Common myeloid progenitor, CD34-positive (primary cell): ENCODE results near the gene ODAD3.
"Not testable (repeated sequence)": the region's sequence is repeated elsewhere in the genome, so short reads cannot be mapped to it uniquely, and the experiment has no call there.

Experiments used
- CTCF ChIA-PET: fragments of 350-600 bp; sonication (Branson Sonifier 250); formaldehyde crosslinking; loops from one replicate; lab custom pipeline; 2021; ENCODE audit warnings: antibody characterized with exemption; lab: Charles Lee
- POLR2A ChIA-PET: fragments of 350-600 bp; sonication (Branson Sonifier 250); formaldehyde crosslinking; loops from one replicate; lab custom pipeline; 2021; ENCODE audit warnings: antibody characterized with exemption; lab: Charles Lee
- DNase-seq, 3 donors: peaks; one replicate each; pipeline versions ENCODE4 v3.0.0 to v3.0.0-alpha.2; 2013
- H3K27ac ChIP-seq, 2 experiments: 1 replicate in 1 of 2; 2 replicates in 1 of 2; pipeline ENCODE4 v1.7.0; 2013; ENCODE audit warnings: inconsistent platforms in 2 of 2, low read length in 2 of 2, mild to moderate bottlenecking in 2 of 2, low read depth in 1 of 2, moderate library complexity in 1 of 2; ENCODE audit not compliant: severe bottlenecking in 2 of 2, insufficient read depth in 1 of 2, poor library complexity in 1 of 2
- H3K27me3 ChIP-seq, 5 experiments: replicated peaks in 2 of 5; 1 replicate in 3 of 5; 2 replicates in 2 of 5; pipeline versions ENCODE4 v1.6.1 to v1.7.0; 2013; ENCODE audit warnings: low read length in 4 of 5, mild to moderate bottlenecking in 2 of 5, moderate library complexity in 2 of 5, inconsistent platforms in 1 of 5; ENCODE audit not compliant: insufficient read depth in 5 of 5, control insufficient read depth in 4 of 5
- H3K36me3 ChIP-seq, 4 experiments: 1 replicate in 2 of 4; 2 replicates in 2 of 4; pipeline versions ENCODE4 v1.6.1 to v1.7.0; 2013; ENCODE audit warnings: low read length in 3 of 4, control low read depth in 1 of 4, mild to moderate bottlenecking in 1 of 4; ENCODE audit not compliant: control insufficient read depth in 4 of 4, insufficient read depth in 4 of 4
- H3K4me1 ChIP-seq, 4 experiments: 1 replicate in 3 of 4; 2 replicates in 1 of 4; pipeline versions ENCODE4 v1.6.1 to v1.7.1; 2013; ENCODE audit warnings: low read length in 3 of 4, mild to moderate bottlenecking in 3 of 4, control low read depth in 1 of 4, inconsistent platforms in 1 of 4, moderate library complexity in 1 of 4; ENCODE audit not compliant: control insufficient read depth in 4 of 4, insufficient read depth in 4 of 4; ENCODE audit errors: control extremely low read depth in 1 of 4
- H3K4me3 ChIP-seq, 7 experiments: 1 replicate in 4 of 7; 2 replicates in 3 of 7; pipeline versions ENCODE4 v1.5.1 to v1.7.0; 2013; ENCODE audit warnings: mild to moderate bottlenecking in 7 of 7, low read length in 6 of 7, moderate library complexity in 6 of 7, inconsistent platforms in 2 of 7, low read depth in 2 of 7, control low read depth in 1 of 7; ENCODE audit not compliant: insufficient read depth in 4 of 7, control insufficient read depth in 1 of 7; ENCODE audit errors: extremely low read depth in 1 of 7
- H3K9me3 ChIP-seq, 5 experiments: 1 replicate in 4 of 5; 2 replicates in 1 of 5; pipeline versions ENCODE4 v1.6.1 to v1.7.1; 2013; ENCODE audit warnings: low read length in 4 of 5, mild to moderate bottlenecking in 2 of 5, inconsistent platforms in 1 of 5, low read depth in 1 of 5, moderate library complexity in 1 of 5; ENCODE audit not compliant: control insufficient read depth in 4 of 5, insufficient read depth in 2 of 5; ENCODE audit errors: control extremely low read depth in 1 of 5
- WGBS: methylation state at CpG from one replicate; pipeline ENCODE4 v1.1.5; 2013; ENCODE audit not compliant: insufficient coverage; 5-methylcytosine and 5-hydroxymethylcytosine counted together

The ODAD3 gene

DNA sequence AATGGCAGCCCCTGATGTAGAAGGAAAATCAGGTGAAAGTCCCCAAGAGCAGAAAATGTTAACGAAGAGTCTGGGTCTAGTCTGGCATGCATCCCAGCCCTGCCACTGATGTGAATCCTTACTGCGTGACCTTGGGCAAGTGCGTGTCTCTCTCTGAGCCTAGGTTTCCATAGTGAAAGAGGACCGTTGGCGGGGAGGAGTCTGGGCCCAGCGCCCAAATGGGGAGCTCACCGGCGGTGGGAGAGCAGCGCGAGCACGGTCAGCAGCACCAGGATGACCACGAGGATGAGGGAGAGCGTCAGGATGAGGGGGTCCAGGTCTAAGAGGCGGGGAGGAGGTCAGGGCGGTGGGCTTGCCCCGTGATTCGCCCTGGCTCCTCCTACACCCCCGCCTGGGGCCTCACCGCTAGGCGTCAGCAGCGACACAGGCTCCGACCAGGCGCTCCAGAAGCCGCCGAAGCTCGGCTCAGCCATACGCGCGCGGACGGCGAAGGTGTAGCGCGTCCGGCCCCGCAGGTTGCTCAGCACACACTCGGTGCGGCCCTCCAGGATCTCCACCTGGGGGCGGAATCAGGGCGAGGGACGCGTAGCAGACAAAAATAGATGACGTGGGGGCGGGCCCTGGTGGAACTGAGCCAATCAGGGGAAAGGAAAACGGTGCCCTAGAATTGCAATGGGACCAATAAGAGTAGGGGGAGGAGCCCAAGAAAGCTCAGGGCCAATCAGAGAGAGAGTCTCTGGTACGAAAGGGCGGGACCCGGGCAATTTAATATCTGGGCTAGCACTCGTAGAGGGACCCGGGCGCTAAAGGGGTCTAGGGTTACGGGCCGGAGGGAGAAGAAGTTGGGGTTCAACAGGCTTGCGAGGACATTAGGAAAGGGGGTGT, 54.0 kb downstream of the ODAD3 start:
- POLR2A ChIA-PET: interaction anchor here (0.6 to 1.0 kb wide), 3 partner anchors 35 to 1632 kb away, joined by 3 to 6 read pairs (median 4); partner anchors contain the start of genes CCDC159, RAB3D and TMEM205
- no peaks in the 10 kb centered on the region for H3K9me3 ChIP-seq
- 1% methylated on average over 49 of the region's 54 CpGs for WGBS
- CTCF ChIA-PET: interaction anchor here (0.7 to 6.0 kb wide), 28 partner anchors 10 to 104 kb away, joined by 3 to 36 read pairs (median 4); partner anchors contain the start of genes CCDC159, ODAD3, PRKCSH and RAB3D
- H3K36me3 ChIP-seq: no peaks in the 10 kb centered on the region
- H3K4me1 ChIP-seq: peaks cover 13 to 66% (median 61%) of the 10 kb centered on the region in 4 experiments
- H3K27me3 ChIP-seq: peaks cover 0 to 6% (median 0%) of the 10 kb centered on the region in 5 experiments
- DNase-seq: peak; percentile 96 to 98 (median 97)
- peak overlapping the region; percentile 47 to 87 (median 71) for H3K4me3 ChIP-seq
- H3K27ac ChIP-seq: peak overlapping the region; percentile 50 to 80

DNA sequence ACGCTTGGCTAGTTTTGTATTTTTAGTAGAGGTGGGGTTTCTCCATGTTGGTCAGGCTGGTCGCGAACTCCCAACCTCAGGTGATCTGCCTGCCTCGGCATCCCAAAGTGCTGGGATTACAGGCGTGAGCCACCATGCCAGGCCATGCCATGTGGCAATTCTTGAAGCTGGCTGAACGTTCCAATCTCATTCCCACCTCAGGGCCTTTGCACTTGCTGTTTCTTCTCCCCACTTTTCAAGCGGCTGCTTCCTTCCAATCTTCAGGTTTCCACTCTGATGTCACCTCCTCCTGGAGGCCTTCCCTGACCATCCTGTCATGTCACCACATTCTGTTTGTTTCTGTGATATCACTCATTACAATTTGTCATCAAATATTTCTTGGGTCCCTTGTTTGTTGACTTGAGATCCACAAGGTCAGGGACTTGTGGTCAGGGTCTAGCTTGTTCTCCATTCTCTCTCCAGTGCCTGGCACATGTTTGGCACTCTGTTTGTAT, 55.0 kb downstream of the ODAD3 start:
- WGBS: 98% methylated on average over 6 of the region's 7 CpGs
- Histone ChIP-seq H3K27ac (no peak overlapping the region), H3K9me3 (no peaks in the 10 kb centered on the region), H3K4me3 (no peak overlapping the region), H3K27me3 (peaks cover 0 to 6% (median 0%) of the 10 kb centered on the region in 5 experiments), H3K36me3 (no peaks in the 10 kb centered on the region), H3K4me1 (peaks cover 15 to 76% (median 69%) of the 10 kb centered on the region in 4 experiments)
- ChIA-PET CTCF (interaction anchor here (0.8 to 6.0 kb wide), 14 partner anchors 27 to 103 kb away, joined by 3 to 36 read pairs (median 6); partner anchors contain the start of gene RGL3), POLR2A (no interaction called here)
- DNase-seq: peak in 1 of 3 donors; percentile 14

DNA sequence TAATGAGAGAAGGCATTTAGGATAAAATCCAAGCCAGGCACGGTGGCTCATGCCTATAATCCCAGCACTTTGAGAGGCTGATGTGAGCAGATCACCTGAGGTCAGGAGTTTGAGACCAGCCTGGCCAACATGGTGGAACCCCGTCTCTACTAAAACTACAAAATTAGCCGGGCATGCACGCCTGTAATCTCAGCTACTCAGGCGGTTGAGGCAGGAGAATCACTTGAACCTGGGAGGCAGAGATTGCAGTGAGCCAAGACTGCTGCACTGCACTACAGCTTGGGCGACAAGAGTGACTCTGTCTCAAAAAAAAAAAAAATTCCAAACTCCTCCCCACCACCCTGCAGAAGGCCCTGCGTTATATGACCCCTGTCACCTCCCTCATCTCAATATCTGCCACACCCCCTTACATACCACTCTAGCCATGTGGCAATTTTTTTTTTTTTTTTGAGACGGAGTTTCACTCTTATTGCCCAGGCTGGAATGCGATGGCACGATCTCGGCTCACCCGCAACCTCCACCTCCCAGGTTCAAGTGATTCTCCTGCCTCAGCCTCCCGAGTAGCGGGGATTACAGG, 55.6 kb downstream of the ODAD3 start:
- not testable (repeated sequence) for H3K27ac ChIP-seq

DNA sequence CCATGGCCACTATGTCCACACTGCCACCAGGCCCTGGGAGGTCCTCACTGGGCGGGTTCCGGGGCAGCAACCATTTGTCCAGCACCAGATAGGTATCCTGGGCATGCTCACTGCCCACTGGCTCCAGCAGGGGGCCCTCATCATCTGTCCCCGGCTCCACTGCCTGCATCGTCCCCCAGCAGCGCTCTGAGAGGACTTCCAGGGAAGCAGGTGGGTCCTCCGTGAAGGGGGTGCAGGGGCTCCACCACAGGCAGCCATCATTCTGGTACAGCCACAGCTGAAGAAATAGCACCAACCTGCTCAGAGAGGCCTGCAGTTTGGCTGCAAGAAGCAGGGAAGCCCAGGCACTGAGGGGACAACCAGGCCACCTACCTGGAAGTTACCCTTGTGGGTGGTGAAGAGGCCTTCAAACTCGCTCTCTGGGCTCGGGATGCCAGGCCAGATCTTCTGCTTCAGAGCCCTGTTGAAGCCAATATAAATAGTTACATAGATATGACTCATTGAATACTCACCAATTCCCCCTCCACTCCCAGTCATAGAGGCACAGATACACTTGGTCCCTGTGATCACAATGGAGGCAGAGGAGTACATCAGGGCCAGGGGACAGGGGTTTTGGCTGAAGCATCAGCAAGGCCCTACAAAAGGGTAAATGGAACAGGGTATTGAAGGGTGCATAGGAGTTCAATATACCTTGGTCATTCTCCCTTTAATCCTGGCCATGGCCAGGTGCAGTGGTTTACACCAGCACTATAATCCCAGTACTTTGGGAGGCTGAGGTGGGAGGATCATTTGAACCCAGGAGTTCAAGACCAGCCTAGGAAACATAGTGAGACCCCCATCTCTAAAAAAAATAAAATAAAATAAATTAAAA, 56.4 kb downstream of the ODAD3 start:
- Histone ChIP-seq H3K4me1 (peaks cover 19 to 76% (median 70%) of the 10 kb centered on the region in 4 experiments), H3K27me3 (peaks cover 0 to 6% (median 0%) of the 10 kb centered on the region in 5 experiments), H3K36me3 (no peaks in the 10 kb centered on the region), H3K9me3 (no peaks in the 10 kb centered on the region), H3K4me3 (no peak overlapping the region), H3K27ac (no peak overlapping the region)
- POLR2A ChIA-PET: interaction anchor here (0.7 kb wide), 1 partner anchor 66 kb away, joined by 3 read pairs; no protein-coding TSS in a partner anchor
- CTCF ChIA-PET: interaction anchor here (1.0 to 3.1 kb wide), 17 partner anchors 9 to 107 kb away, joined by 3 to 18 read pairs (median 5); partner anchors contain the start of gene TSPAN16
- peak; percentile 38 to 62 (median 60) for DNase-seq
- WGBS: 39% methylated on average over 4 of the region's 8 CpGs

More for the DNA sequence above, 55.6 kb downstream of the ODAD3 start:
- peaks cover 15 to 75% (median 70%) of the 10 kb centered on the region in 4 experiments for H3K4me1 ChIP-seq
- H3K9me3 ChIP-seq, H3K4me3 ChIP-seq, POLR2A ChIA-PET, H3K27me3 ChIP-seq, H3K36me3 ChIP-seq: not testable (repeated sequence)
- 91% methylated on average over 6 of the region's 14 CpGs for WGBS
- DNase-seq: peak in 1 of 3 donors; percentile 15
- CTCF ChIA-PET: interaction anchor here (1.4 to 6.0 kb wide), 7 partner anchors 8 to 104 kb away, joined by 4 to 36 read pairs (median 8); no protein-coding TSS in a partner anchor

DNA sequence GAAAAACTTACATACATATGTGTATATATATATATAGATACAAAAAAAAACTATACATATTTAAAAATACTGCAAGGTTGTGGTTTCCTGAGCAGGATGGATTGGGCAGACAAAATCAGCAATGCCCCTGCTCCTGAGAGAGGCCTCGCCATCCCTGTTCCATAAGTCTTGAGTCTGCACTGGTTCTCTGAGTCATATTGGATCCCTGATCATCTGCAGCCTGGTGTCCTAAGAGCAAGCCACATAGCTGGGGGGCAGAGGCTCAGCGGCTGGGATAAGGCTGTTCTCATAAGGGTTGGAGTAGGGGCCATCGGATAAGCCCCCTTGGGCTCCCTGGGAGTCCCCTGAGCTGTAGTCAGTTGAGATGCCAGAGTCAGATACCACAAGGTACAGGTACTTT, 57.2 kb downstream of the ODAD3 start:
- DNase-seq: no peak
- Histone ChIP-seq H3K36me3 (no peaks in the 10 kb centered on the region), H3K27me3 (peaks cover 0 to 6% (median 0%) of the 10 kb centered on the region in 5 experiments), H3K9me3 (no peaks in the 10 kb centered on the region), H3K4me3 (no peak overlapping the region), H3K27ac (no peak overlapping the region), H3K4me1 (peaks cover 19 to 74% (median 66%) of the 10 kb centered on the region in 4 experiments)
- ChIA-PET POLR2A (interaction anchor here (0.7 kb wide), 1 partner anchor 65 kb away, joined by 3 read pairs; no protein-coding TSS in a partner anchor), CTCF (interaction anchor here (0.8 to 3.1 kb wide), 23 partner anchors 10 to 119 kb away, joined by 3 to 18 read pairs (median 4); partner anchors contain the start of gene TSPAN16)
- WGBS: 92% methylated on average over 2 of the region's 3 CpGs

DNA sequence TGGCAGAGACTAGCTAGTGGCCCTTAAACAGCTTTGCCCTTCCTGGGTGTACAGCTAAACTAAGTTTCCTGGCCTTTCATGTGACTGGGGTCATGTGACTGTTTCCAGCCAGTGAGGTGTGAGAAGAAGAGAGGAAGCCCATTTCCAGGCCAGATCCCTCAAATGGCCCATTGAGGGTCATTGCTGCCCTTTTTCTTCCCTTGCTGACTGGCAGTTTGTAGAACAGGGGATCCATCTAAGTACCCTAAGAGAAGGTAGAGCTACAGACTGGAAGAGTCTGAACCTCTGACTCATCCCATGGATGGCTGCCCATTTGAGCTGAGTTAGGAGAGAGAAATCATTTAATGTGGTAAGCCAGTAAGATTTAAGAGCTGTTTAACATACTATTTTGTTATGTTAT, 57.7 kb downstream of the ODAD3 start:
- peak in 2 of 3 donors; percentile 45 to 54 for DNase-seq
- POLR2A ChIA-PET: interaction anchor here (0.6 kb wide), 2 partner anchors 54 to 416 kb away, joined by 4 read pairs; no protein-coding TSS in a partner anchor
- CTCF ChIA-PET: interaction anchor here (0.8 to 3.1 kb wide), 21 partner anchors 9 to 296 kb away, joined by 3 to 18 read pairs (median 5); partner anchors contain the start of gene TSPAN16
- Histone ChIP-seq H3K4me1 (peaks cover 19 to 70% (median 64%) of the 10 kb centered on the region in 4 experiments), H3K27ac (no peak overlapping the region), H3K27me3 (peaks cover 0 to 4% (median 0%) of the 10 kb centered on the region in 5 experiments), H3K4me3 (peak overlapping the region in 1 of 7 experiments; percentile 11), H3K36me3 (no peaks in the 10 kb centered on the region), H3K9me3 (no peaks in the 10 kb centered on the region)
